LoVo (cell line): ENCODE results near the gene MAP3K14.

Source experiments
- DNase-seq: peaks from one replicate; pipeline ENCODE4 v3.0.0-alpha.2; 2016; ENCODE audit warnings: low spot score

The MAP3K14 gene

DNA sequence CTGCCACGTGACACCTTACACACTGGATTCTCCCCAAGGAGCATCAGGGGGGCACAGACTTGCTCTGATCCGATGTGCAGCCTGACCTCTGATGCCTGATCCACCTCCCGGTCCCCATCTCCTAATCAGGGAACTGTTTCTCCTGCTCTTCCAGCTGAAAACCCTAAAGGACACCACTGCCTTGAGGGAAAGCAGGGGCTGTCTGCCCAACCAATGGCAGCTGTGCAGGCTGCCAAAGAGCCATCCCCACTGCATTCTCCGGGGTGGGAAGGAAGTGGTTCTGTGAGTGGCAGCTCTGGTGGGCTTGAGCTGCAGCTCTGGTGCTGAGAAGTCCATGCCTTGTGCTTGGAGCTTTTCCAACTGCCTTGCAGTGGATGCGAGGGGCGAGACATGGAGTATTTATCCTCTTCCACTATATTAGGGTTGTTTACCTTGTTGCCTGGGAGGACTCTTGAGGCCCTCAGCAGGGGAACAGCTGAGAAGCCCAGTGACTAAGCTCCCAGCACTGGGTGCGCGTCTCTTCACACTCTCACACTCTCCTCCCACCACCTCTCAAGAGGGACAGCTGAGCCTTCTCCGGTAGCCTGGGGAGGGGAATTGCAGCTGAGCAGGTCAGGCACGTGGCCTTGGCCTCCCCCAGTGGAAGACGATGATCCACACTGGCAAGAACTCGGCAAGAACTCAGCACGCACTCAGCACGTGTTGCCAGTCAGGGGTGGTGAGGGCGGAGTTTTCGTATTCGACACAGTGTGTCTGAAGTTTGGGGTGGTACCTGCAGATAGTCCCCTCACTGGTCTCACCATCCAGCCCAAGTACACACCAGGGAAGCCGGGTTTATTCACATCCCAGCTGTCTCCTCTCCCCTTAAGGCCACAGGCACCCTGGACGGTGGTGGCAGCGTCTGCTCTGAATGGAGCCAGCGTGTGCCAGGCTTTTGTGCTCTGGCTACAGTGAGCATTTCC is 33.9 kb downstream of the MAP3K14 start:
- DNase-seq = no peak

DNA sequence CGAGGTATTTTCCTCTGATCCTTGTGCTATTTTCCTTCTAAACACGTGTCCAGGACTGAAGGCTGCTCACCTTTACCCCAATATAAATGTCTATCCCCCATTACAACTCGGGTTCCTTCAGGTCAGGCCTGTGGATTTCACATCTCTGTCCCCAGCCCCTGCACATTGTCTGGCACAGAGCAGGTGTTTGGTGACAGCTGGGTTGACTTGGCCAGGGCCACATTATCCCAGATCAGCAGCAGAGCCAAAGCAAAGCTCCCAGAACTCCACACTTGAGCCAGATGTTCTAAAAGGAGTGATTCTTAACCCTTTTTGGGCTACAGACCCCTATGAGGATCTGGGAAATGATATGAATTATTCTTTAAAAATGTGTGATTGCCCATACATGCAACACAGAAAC is 36.9 kb downstream of the MAP3K14 start:
- DNase-seq = no peak

DNA sequence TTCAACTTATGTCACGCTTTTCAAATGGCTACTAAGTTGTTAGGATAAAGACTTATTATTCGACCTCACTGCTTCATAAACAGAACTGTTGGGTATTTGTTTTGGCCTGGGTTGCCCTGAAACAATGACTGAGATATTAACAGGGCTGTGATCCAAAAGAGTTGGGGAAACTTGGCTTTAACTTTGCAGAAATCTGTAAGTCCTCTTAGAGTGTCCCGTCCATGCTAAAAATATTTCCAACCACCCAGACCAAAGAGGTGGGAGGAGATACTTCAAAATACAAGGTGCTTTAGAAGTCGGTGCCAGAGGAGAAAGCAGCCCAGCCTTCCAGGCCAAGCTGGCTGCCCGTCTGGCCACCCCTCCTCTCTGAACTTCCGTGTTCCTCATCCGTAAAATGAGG is 38.8 kb downstream of the MAP3K14 start:
- DNase-seq = no peak

DNA sequence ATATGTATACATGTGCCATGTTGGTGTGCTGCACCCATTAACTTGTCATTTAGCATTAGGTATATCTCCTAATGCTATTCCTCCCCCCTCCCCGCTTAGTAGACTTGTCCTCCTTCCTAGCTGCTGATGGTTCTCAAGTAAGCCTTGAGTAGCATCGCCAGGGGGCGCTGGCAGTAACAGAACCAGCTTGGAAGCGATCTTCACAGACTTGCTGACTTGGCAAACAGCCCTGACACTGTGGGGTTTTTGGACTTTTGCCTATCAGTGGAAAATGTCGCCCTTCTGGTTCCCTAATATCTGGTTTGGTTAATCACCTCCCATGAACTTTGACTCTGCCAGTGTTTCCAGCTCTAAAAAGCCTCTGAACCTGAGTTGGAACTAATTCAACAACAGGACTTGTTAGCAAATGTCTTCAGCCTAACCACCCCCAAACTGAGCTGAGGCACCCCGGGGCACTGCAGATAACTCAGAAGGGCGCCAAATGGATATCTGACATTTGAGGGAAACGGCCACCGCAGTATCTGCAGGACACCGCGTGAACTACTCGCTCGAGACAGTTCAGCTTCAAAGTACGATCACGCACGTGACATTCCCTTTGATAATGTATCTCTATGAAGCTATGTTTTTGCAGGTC is 39.5 kb downstream of the MAP3K14 start:
- peak; percentile 84 for DNase-seq

DNA sequence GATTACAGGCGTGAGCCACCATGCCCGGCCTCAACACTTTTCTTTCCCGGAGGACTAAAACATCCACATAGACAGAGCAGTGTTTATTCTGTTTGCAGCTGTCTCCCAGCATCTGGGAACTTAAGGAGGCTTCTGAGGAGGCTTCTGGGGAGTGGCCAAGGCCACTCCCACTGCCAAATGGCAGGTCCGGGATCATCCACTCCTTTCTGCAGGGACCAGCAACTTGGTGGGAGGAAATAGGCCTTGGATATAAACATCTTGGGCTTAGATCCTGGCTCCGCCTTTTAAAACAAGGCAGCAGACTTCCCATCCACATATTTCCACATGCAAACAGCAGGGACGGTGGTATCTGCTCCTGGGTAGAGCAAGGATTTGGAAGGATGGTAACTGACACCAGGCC is 40.8 kb downstream of the MAP3K14 start:
- no peak for DNase-seq

DNA sequence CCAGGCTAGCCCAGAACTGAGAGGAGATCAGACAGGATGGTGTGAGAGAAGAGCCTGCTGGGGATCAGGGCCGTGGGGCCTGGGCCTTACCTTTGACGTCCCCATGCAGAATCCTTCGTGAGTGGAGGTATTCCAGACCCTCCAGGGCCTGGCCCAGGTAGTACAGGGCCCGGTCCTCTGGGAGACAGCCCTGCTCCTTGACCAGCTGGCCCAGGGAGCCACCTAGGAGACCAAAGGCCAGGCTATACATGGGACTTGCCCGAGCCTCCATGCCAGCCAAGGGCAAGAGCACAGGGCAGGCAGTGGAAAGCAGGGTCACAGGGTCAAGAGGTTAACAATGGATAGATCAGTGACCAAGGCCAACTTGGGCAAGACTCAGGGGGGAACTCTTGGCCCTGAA is 42.8 kb downstream of the MAP3K14 start:
- DNase-seq = no peak

DNA sequence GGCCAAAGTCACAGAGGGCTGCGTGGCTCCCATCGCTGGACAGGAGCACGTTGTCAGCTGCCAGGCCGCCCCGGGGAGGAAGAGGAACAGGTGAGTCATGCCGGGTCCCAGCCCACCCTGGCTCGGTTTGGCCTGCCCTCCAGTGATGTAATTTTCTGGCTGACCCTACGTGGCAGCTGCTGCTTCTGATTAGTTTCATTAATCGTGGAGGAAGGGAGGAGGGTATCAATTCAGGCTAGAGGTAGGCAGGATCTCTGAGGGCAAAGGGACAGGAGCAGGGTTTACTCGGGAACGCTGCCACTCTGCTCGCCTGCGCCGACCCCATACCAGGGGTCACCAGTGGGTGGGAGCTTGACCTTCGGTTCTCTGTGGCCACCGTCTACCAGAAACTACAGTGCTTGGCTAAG is 43.3 kb downstream of the MAP3K14 start:
- DNase-seq = no peak

DNA sequence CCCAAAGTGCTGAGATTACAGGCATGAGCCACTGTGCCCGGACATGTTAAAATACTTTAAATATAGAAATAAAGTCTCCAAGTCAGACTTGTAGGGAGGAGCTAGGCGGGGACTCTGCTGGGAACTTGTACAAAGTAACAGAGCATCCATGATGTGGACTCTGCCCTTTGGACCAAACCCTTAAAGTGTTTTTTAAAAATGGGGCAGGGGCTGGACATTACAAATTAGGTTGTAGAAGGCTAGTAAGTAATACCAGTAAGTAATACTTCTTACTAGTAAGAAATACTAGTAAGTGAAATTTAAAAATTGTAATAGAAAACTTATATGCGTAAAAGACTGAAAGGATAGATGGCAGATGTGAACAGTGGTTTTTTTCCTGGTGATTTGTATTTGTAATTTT is 45.2 kb downstream of the MAP3K14 start:
- DNase-seq = no peak

DNA sequence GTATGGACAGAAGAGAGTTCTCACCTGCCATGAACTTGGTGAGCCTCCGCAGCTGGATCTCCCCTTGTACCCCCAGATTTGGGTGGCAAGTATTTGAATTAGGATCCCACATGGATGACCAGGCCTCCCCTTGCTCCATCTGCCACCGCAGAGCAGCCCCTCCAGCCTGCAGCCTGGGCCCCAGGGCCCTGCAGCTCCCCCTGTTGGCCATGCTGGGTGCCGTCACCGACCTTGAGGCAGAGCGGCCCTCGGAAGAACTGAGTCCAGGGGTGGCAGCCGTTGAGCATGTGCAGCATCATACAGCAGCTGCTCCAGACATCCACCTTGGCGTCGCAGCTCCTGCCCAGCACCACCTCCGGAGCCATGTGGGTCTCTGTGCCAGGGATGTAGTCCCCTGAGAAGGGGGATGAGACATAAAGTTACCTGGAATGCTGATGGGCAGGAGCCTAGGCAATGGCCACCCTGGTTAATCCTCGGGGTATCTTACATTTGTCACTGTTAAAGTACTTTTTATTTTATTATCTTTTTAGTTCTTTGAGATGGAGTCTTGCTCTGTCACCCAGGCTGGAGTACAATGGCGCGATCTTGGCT is 45.9 kb downstream of the MAP3K14 start:
- DNase-seq = no peak

DNA sequence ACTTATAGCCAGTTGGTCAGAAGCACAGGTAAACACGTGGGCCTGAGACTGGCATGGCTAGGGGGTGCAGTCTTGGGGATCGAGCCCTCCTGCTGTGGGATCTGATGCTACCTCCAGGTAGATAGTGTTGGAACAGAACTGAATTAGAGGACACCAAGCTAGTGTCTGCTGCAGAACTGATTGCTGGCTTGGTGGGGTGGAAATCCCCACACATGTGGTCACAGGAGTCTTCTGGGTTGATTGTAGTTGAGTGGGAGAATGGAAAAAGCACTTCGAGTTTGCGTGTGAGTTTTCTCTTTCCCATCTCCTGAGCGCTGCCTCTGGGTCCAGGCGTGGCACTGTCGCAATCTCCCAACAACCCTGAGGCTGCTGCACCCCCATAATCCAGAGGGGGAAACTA is 46.9 kb downstream of the MAP3K14 start:
- no peak for DNase-seq

DNA sequence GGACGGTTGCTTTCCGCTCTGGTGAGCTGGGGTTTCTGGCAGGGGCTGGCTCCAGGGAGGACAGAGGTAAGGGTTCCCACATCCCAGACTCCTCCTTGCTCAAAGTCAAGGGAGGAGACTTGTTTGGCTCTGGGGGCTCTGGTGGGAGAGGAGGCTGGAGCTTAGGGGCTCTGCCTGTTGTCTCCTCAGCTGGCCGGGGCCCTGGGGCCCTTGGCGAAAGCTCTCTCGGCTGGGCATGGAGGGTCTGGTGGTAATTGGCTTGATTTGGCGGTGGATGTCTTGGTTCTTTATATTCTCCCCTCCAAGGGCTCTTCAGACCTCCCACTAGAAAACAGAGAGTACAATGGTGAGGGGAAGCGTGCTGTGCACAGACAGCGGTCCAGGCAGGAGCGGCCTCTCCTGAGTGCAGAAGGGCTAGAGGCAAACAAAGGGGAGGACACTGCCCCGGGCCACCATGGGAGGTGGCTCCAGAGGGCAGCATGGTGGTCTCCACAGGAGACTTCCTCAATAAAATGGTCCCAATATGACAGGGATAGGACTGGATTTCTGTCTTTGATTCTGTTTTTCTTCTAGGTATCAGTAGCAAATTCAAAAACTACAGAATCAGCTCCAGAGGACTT is 49.3 kb downstream of the MAP3K14 start:
- no peak for DNase-seq

DNA sequence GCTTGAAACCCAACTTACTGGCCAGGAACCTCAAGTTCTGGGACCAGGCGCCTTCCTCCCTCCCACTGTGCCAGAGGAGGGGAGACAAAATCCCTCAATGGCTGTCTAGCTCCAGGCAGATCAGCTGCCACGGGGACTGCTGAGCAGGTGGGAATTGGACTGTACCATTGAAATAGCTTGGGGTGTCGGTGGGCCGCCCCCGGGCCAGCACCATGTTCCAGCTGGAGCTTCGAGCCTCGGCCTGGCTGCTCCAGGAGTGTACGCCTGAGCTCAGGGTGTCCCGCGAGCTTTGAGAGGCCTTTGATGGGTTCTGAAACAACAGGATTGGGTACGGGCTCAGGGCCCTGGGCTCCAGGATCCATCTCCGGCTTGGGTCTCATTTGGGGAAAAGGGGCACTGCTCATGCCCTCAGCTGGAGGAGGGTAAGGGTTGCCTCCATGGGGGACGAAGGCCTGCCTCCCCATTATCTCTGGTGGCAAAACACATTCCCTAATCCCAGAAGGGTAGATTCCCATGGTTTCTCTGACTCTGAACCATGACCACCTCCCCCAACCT is 50.4 kb downstream of the MAP3K14 start:
- no peak for DNase-seq

DNA sequence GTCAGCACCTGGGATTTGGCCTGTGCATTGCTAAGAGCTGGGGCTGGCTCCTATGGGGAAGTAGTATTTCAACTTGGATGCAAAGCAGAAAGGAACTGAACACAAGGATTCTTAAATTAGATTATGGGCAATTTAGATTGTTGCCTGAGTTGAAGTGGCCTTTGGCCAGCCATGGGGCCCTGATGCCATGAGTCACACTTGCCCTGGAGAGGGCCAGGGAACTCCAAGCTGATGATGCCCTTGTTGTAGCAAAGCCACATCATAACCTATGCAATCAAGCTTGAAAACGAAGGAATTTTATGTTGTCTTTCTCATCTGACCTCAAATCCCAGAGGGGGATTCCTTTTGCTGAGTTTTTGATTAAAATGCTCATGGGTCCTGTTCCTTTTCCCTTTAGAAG is 51.0 kb downstream of the MAP3K14 start:
- DNase-seq = no peak

DNA sequence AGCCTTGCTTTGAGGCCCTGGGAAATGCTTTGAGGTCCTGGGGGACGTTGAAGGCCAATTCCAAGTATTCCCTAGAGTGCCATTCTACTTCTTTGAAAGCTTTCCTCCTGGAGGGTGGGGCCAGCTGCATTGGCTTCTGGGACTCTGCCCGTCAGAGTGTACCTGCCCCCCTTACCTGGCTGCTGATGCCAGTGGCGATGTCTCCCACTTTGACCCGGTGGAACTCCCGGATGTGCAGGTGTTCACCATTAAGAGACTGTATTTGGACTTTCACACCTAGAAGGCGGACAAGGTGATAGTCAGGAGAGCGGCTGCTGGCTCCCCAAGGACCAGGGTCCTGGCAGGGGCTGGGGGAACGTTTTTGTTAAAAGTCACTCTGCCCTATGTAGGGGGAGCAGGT is 51.8 kb downstream of the MAP3K14 start:
- DNase-seq = no peak

DNA sequence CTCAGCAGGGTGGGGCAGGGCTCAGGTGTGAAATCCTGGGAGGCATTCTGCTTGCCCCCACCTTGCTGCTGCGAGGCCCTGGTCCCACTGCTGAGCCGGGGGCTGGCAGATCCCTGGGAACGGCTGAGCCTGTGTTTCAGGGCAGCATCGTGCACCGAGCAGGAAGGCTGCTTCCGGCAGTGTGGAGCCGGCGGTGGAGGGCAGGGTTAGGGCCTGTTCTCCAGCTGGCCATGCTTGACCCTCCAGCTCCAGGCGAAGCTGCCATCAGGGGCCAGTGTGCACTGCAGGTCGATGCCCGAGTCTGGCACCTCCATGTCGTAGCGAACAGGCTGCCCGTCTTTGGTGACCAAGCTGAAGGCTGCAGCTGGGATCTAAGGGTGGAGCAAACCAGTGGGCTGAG is 52.4 kb downstream of the MAP3K14 start:
- no peak for DNase-seq

DNA sequence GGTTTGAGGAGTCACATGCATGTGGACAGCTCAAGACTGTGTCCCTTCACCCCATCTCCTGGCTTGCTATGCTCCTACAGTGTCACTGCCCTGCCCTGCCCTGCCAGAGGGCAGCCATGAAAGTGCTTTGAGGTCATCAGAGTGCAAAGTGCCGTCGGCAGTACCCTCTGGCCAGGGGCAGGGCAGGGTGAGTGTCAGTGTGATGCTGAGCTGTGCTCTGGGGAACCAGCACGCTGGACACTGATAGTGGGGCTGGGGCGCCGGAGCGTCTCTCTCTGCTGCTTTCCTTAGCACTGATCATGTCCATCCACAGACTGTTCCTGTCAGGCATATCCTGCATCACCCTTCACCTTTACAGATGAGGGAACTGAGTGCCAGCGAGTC is 53.4 kb downstream of the MAP3K14 start:
- DNase-seq = no peak

DNA sequence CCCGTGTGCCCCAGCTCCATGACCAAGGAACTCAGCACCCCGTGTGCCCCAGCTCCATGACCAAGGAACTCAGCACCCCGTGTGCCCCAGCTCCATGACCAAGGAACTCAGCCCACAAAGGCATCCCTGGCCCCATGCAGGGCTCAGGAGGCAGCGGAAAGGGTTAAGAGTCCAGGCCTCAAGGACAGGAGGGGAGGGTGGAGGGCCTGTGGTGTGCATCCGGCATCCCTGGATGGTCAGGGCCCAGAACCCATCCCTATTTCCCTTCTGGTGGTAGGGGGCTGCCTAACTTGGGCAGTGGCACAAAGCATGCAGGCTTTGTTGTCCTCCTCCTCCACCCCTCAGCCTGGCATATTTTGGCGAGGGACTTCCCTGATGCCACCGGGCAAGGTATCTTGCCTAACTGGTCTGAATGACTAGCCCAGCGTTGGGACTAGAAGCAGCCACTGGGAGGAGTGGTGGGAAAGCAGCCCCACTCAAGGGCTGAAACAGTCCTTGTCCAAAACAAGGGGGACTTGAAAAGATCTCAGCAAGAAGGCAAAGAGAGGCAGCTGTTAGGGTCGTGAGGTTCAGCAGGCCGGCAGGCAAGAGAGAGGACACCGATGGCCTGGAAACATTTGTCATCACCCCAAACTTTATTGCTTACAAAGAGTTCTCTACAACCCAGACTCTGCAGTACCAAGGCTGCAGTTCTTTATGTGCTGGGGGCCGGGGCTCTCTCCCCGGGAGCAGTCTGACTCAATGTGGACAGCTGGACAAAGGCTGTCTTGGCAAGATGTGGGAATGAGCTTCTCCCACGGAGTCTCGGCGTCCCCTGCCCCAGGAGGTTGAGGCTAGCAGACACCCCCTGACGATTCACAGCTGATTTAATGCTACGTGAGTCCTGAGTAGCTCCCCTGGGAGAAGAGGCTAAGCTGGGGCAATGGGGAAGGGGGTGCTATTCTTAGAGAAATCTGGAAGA is 54.0 kb downstream of the MAP3K14 start:
- DNase-seq = no peak

DNA sequence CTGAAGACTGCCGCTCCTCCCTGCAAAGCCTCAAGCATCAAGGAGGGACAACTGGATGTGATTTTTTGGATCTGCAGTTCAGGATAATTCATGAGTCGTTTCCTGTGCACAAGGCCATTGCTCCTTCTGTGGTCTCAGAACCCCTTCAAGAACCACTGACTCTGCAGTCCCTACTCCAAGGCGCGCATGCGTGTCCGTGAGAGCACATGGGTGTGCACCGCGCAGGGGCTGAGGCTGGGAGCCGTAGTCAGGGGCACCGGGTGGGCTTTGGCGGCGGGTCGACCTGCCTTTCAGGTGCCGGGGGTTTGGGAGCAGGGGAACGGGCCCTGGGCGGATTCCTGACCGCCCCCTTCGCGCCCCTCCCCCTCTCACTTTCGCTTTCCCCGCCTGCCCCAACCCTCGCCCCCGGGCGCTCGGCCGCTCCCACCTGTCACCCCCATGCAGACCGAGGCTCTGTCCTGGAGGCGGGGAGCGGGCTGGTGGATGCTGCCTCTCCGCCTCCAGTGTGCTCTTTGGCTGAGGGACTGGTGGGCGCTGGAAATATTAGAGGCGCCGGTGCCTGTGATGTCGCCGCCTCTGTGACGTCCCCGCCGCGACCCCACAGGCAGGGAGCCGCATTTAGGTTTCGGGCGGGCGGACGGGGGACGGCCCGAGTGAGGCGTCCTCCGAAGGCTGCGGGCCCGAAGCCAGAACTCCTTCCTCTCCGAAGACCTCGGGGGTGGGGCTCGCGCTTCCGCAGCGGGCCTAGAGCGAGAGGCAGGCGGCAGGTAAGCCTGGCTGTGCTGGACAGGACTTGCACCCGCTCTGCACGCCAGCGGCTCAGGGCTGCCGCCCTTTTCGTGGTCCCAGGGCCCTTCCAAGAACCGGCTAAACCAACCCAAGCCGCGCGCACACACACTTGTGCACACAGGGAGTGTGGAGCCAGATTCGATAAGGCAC is 55.0 kb downstream of the MAP3K14 start, which contains the start of gene SPATA32:
SPATA32 (minus strand) TSS at position 518 of the 939 bp plus-strand sequence; CDS start at position 440, 78 bp downstream.
- DNase-seq = no peak

DNA sequence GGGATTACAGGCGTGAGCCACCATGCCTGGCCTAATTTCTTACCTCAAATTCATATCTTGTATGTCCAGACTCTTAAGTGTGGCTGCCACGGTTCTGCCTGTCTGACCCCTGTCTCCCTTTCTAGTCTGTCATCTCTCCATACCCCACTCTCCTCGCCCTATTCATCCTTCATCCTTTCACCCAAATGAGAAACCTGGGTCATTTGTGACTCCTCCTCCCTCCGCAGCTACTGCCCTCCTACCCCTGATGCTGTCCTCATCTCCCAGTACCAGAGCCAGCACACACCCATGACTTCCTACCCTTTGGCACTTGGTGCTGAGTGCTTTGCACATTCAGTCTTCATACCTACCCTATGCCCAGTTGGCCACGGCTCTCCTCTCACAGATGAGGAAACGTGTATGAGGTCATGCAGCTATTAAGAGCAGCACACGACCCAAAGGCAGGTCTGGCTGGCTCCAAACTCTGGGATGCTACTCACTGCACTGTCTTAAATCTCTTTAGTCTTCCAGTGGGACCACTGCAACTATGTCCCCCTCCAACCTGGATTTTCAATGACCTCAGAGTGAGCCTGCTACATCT is 56.5 kb downstream of the MAP3K14 start:
- no peak for DNase-seq

DNA sequence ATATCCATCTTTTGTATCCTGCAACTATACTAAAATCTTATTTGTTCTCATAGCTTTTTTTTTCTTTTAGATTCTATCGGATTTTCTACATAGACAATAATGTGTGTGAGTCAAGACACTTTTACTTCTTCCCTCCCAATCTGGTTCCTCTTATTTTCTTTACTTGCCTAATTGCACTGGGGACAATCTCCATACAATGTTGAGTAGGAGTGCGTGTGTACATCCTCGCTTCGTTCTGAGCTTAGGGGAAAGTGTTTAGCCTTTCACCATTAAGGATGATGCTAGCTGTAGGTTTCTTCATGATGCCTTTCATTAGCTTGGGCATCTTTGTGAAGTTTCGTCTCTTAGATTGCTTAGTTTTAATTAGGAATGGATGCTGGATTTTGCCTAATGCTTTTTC is 57.8 kb downstream of the MAP3K14 start:
- DNase-seq = no peak
